SK-N-SH treated with all-trans-retinoic acid at 6 μM for 48 hours (cell line): Measurements from ENCODE around the gene TFCP2.

Experiments used
- ATAC-seq: fragments of 200-7000 bp; cut with Tn5 transposase; 3 replicates; pipeline ENCODE4 v1.9.1; 2020; ENCODE audit warnings: mild to moderate bottlenecking, moderate library complexity
- ARNTL ChIP-seq: fragments of 450-650 bp; formaldehyde crosslinking; IDR thresholded peaks from 2 replicates; pipeline ENCODE4 v1.5.0; 2020; ENCODE audit warnings: low read depth, mild to moderate bottlenecking, moderate library complexity, borderline replicate concordance
- BACH2 ChIP-seq: fragments of 250-450 bp; sonication (Bioruptor Pico); IDR thresholded peaks from 2 replicates; pipeline ENCODE4 v1.9.0; 2021; ENCODE audit warnings: mild to moderate bottlenecking, borderline replicate concordance
- CREB5 ChIP-seq: fragments of 250-450 bp; sonication (Bioruptor Pico); IDR thresholded peaks from 2 replicates; pipeline ENCODE4 v1.5.1; 2020; ENCODE audit warnings: low read depth, mild to moderate bottlenecking, moderate library complexity
- CSDC2 ChIP-seq: fragments of 250-450 bp; sonication (Bioruptor Pico); IDR thresholded peaks from 2 replicates; pipeline ENCODE4 v1.5.0; 2020; ENCODE audit warnings: mild to moderate bottlenecking, moderate library complexity
- CSRNP3 ChIP-seq: fragments of 250-450 bp; sonication (Bioruptor Pico); IDR thresholded peaks from 2 replicates; pipeline ENCODE4 v1.5.1; 2021; ENCODE audit warnings: mild to moderate bottlenecking, moderate library complexity
- ESRRG ChIP-seq: fragments of 250-450 bp; sonication (Bioruptor Pico); IDR thresholded peaks from 2 replicates; pipeline ENCODE4 v1.6.1; 2021; ENCODE audit warnings: mild to moderate bottlenecking
- GLIS3 ChIP-seq: fragments of 250-450 bp; sonication (Bioruptor Pico); IDR thresholded peaks from 2 replicates; pipeline ENCODE4 v1.5.0; 2020; ENCODE audit warnings: mild to moderate bottlenecking, moderate library complexity
- ISL1 ChIP-seq: fragments of 250-450 bp; sonication (Bioruptor Pico); IDR thresholded peaks from 2 replicates; pipeline ENCODE4 v2.1.2; 2022; ENCODE audit warnings: mild to moderate bottlenecking, moderate library complexity
- OSR1 ChIP-seq: fragments of 250-450 bp; sonication (Bioruptor Pico); IDR thresholded peaks from 2 replicates; pipeline ENCODE4 v1.8.0; 2022; ENCODE audit warnings: moderate library complexity, mild to moderate bottlenecking, inconsistent platforms
- PATZ1 ChIP-seq: fragments of 250-450 bp; sonication (Bioruptor Pico); IDR thresholded peaks from 2 replicates; pipeline ENCODE4 v1.8.0; 2020; ENCODE audit warnings: mild to moderate bottlenecking, moderate library complexity, borderline replicate concordance
- POU6F1 ChIP-seq: fragments of 250-450 bp; sonication (Bioruptor Pico); IDR thresholded peaks from 2 replicates; pipeline ENCODE4 v1.8.0; 2021; ENCODE audit warnings: low read depth, mild to moderate bottlenecking, moderate library complexity, borderline replicate concordance
- PPARA ChIP-seq: fragments of 250-450 bp; sonication (Bioruptor Pico); IDR thresholded peaks from 2 replicates; pipeline ENCODE4 v1.5.0; 2020; ENCODE audit warnings: mild to moderate bottlenecking, borderline replicate concordance
- RARB ChIP-seq: fragments of 250-450 bp; sonication (Bioruptor Pico); IDR thresholded peaks from 2 replicates; pipeline ENCODE4 v1.8.0; 2021; ENCODE audit warnings: mild to moderate bottlenecking, moderate library complexity
- SNAI2 ChIP-seq: fragments of 250-450 bp; sonication (Bioruptor Pico); IDR thresholded peaks from 2 replicates; pipeline ENCODE4 v1.5.0; 2020; ENCODE audit warnings: mild to moderate bottlenecking, moderate library complexity
- TCF4 ChIP-seq: fragments of 250-450 bp; sonication (Bioruptor Pico); IDR thresholded peaks from 2 replicates; pipeline ENCODE4 v1.8.0; 2021; ENCODE audit warnings: mild to moderate bottlenecking, moderate library complexity, borderline replicate concordance
- TOX ChIP-seq: fragments of 250-450 bp; sonication (Bioruptor Pico); IDR thresholded peaks from 2 replicates; pipeline ENCODE4 v1.8.0; 2021; ENCODE audit warnings: mild to moderate bottlenecking, moderate library complexity, borderline replicate concordance
- TSHZ2 ChIP-seq: fragments of 250-450 bp; sonication (Bioruptor Pico); IDR thresholded peaks from 2 replicates; pipeline ENCODE4 v1.5.0; 2020; ENCODE audit warnings: mild to moderate bottlenecking, moderate library complexity
- ZC3H10 ChIP-seq: fragments of 250-450 bp; sonication (Bioruptor Pico); IDR thresholded peaks from 2 replicates; pipeline ENCODE4 v1.5.1; 2021; ENCODE audit warnings: mild to moderate bottlenecking, moderate library complexity
- ZFP30 ChIP-seq: fragments of 450-650 bp; formaldehyde crosslinking; IDR thresholded peaks from 2 replicates; pipeline ENCODE4 v1.5.0; 2022; ENCODE audit warnings: mild to moderate bottlenecking, moderate library complexity
- ZNF565 ChIP-seq: fragments of 450-650 bp; formaldehyde crosslinking; conservative IDR thresholded peaks from 2 replicates; pipeline ENCODE4 v1.5.0; 2020; ENCODE audit warnings: low read depth, mild to moderate bottlenecking, moderate library complexity
- ZNF8 ChIP-seq: fragments of 450-650 bp; formaldehyde crosslinking; IDR thresholded peaks from 2 replicates; pipeline ENCODE4 v1.5.0; 2020; ENCODE audit warnings: mild to moderate bottlenecking, moderate library complexity

Gene TFCP2

GRCh38 chr12:51209259-51209658 is 36.3 kb upstream of the TFCP2 start (continued):
- TF ChIP-seq ZFP30 (no peak), ARNTL (CRISPR knock-in tag) (no peak)

GRCh38 chr12:51208016-51208660 is 35.2 kb upstream of the TFCP2 start:
- ATAC-seq, result no peak
- TF ChIP-seq ISL1 (CRISPR knock-in tag), result no peak
- TF ChIP-seq ESRRG (CRISPR knock-in tag), result no peak
- TF ChIP-seq TOX (CRISPR knock-in tag), result no peak
- TF ChIP-seq SNAI2 (CRISPR knock-in tag), result no peak
- TF ChIP-seq PPARA (CRISPR knock-in tag), result no peak
- TF ChIP-seq ARNTL (CRISPR knock-in tag), result no peak
- no peak for TF ChIP-seq OSR1
- no peak for TF ChIP-seq CREB5
- no peak for TF ChIP-seq TSHZ2 (CRISPR knock-in tag)
- no peak for TF ChIP-seq ZNF565 (CRISPR knock-in tag)
- no peak for TF ChIP-seq BACH2 (CRISPR knock-in tag)
- no peak for TF ChIP-seq ZFP30

- TF ChIP-seq RARB (CRISPR knock-in tag) (no peak), TOX (CRISPR knock-in tag) (no peak), ZFP30 (no peak), PATZ1 (CRISPR knock-in tag) (no peak), CREB5 (no peak), CSDC2 (CRISPR knock-in tag) (no peak), SNAI2 (CRISPR knock-in tag) (no peak), ZC3H10 (CRISPR knock-in tag) (no peak), TCF4 (CRISPR knock-in tag) (no peak), ZNF8 (CRISPR knock-in tag) (no peak), TSHZ2 (CRISPR knock-in tag) (no peak), ISL1 (CRISPR knock-in tag) (no peak), ESRRG (CRISPR knock-in tag) (no peak), POU6F1 (CRISPR knock-in tag) (no peak), CSRNP3 (CRISPR knock-in tag) (no peak), OSR1 (no peak), GLIS3 (CRISPR knock-in tag) (no peak), ARNTL (CRISPR knock-in tag) (no peak)
- ATAC-seq, result no peak
These were observed 32.4 kb upstream of the TFCP2 start for GRCh38 chr12:51205350-51205749.
